ENCODE results near the gene NEDD4L.
"Not testable (repeated sequence)": the region's sequence is repeated elsewhere in the genome, so short reads cannot be mapped to it uniquely, and the experiment has no call there.

NEDD4L gene

GRCh38 chr18:58362829-58363271 lies 318.8 kb downstream of the NEDD4L start:
- no peak for DNase-seq (ENCODE audit: low read depth in 2 of 2, low spot score in 1 of 2)

DNA sequence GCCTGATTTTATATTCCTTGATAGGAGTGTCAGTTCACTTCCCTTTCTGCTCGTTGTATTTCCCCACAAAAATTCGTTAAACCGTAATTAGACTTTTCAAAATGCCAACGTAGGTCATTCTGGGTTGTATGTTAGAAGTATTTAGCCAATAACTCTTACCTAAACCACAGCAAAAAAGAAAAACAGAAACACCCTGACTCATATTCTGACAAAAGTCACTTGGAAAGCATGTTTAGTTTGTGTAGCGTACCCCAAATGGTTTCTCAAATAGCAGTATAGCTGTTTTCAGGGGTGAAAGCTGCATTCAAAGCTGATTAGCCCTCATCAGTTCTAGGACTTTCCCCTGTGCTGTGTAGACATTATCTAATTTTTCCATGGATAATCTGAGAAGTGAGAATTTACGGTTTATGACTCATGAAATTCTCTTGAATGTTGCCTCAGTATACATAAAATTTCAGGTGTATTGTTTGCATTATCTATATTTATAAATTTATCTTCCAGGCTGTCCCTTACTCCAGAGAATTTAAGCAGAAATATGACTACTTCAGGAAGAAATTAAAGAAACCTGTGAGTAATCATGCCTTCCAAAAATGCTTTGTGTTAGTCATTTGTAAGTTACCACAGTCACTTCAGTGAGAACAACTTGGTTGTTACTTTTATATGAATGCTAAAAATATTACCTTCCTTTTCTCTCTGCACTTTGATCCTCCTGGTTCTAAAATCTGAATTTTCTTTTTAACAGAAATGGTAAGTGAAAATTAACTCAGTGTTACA lies 319.9 kb downstream of the NEDD4L start:
- DNase-seq (ENCODE audit: low read depth in 2 of 2, low spot score in 1 of 2) = no peak

- no peak for DNase-seq (ENCODE audit: low read depth in 2 of 2, low spot score in 1 of 2)
Measured at GRCh38 chr18:58364876-58365528, 321.0 kb downstream of the NEDD4L start.

- DNase-seq (ENCODE audit: low read depth in 2 of 2, low spot score in 1 of 2) = no peak
Measured at GRCh38 chr18:58367425-58368140, 323.6 kb downstream of the NEDD4L start.

- no peak for DNase-seq (ENCODE audit: low read depth in 2 of 2, low spot score in 1 of 2)
Measured at GRCh38 chr18:58369616-58370015, 325.6 kb downstream of the NEDD4L start.

GRCh38 chr18:58370038-58370580 lies 326.1 kb downstream of the NEDD4L start:
- DNase-seq (ENCODE audit: low read depth in 2 of 2, low spot score in 1 of 2) = no peak

DNA sequence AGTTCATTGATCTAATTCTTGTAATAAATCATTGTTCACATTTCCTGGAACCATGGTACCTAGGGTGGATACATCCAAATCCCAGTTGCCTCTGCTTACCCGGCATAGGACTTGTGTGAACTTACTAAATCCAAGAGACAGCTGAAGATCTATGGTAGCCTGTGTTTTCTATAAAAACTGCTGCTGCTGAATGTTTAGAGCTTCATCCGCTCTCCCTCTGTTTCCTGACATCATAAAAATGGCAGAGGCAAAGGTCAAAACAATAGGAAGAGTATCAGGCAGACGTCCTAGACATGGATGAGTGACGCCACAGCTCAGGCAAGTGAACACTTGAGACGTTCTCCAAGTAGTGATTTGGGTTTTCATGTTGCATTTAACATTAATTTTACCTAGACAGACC lies 326.6 kb downstream of the NEDD4L start:
- DNase-seq (ENCODE audit: low read depth in 2 of 2, low spot score in 1 of 2) = no peak

GRCh38 chr18:58373481-58373880 lies 329.5 kb downstream of the NEDD4L start:
- no peak for DNase-seq (ENCODE audit: low read depth in 2 of 2, low spot score in 1 of 2)

GRCh38 chr18:58375051-58375450 lies 331.0 kb downstream of the NEDD4L start:
- no peak for DNase-seq (ENCODE audit: low read depth in 2 of 2, low spot score in 1 of 2)

GRCh38 chr18:58378411-58379379 lies 334.7 kb downstream of the NEDD4L start:
- DNase-seq (ENCODE audit: low read depth in 2 of 2, low spot score in 1 of 2) = no peak

DNA sequence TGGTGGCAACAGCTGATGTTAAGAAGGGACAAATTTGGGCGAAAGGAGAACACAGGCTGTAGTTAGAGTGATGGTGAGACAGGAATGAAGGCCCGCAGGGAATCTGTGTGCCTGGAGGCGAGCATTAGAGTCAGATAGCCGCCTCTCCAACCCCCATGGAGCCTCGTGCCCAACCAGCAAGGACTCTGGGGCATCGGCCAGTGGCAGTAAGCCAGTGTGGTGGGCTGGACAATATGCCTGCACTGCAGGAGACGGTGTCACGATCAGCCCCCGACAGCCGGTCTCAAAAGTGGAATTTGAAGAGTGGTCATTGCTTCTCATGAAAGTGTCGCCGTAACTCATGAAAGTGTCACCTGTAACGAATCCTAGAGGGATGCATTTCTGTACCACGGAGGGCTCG lies 335.4 kb downstream of the NEDD4L start:
- no peak for DNase-seq (ENCODE audit: low read depth in 2 of 2, low spot score in 1 of 2)

DNA sequence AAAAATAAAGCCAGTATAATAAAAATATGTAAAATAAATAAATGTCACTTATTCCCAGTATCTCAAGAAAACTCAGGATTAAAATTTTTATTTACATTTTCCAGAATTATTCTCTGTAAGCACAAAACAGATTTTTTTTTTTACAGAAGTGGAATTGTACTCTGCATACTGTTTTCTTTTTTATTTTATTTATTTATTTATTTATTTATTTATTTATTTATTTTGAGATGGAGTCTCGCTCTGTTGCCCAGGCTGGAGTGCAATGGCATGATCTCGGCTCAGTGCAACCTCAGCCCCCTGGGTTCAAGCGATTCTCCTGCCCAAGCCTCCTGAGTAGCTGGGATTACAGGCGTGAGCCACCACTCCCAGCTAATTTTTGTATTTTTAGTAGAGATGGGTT lies 336.1 kb downstream of the NEDD4L start:
- not testable (repeated sequence) for DNase-seq (ENCODE audit: low read depth in 2 of 2, low spot score in 1 of 2)

GRCh38 chr18:58381676-58382411 lies 337.8 kb downstream of the NEDD4L start:
- DNase-seq (ENCODE audit: low read depth in 2 of 2, low spot score in 1 of 2) = no peak

- DNase-seq (ENCODE audit: low read depth in 2 of 2, low spot score in 1 of 2) = no peak
Measured at GRCh38 chr18:58382446-58382845, 338.4 kb downstream of the NEDD4L start.

DNA sequence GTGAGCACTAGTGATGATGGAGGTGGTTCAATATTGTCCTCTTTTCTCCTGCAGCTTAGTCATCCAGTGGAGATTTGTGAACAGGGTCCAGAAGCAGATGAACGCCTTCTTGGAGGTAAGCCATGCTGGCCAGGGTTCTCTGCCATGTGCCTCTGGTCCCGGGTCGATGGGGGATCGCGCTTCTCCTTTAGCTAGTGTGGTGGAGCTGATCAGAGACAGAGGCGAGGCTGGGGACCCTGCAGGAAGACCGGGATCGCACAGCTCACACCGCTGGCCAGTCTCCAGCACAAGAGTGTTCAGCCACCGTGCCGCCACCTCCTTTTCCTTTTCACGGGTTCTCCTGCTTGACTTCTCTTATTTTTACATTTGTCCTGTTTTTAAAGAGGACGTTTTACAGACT lies 341.4 kb downstream of the NEDD4L start:
- no peak for DNase-seq (ENCODE audit: low read depth in 2 of 2, low spot score in 1 of 2)

GRCh38 chr18:58386780-58387179 lies 342.8 kb downstream of the NEDD4L start:
- no peak for DNase-seq (ENCODE audit: low read depth in 2 of 2, low spot score in 1 of 2)

DNA sequence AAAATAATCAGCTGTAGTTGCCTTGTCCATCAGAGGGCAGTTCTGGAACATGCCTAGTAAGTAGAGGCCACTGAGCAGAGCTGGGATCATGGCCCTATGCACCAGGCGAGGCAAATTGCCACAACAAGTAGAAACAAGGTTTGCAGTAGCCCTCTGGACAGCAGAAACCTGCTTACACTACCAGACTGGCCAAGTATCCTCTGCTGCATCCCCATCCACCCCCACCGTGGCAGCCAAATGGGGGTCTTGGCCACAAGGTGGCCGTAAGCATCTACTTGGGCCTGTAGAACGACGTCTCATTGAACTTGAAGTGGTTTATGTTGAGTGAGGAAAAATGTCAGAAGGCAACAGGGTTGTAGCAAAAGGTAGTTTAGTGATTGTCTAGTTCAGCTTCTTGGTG lies 343.7 kb downstream of the NEDD4L start:
- no peak for DNase-seq (ENCODE audit: low read depth in 2 of 2, low spot score in 1 of 2)

- DNase-seq (ENCODE audit: low read depth in 2 of 2, low spot score in 1 of 2) = no peak
Measured at GRCh38 chr18:58388736-58389135, 344.7 kb downstream of the NEDD4L start.

DNA sequence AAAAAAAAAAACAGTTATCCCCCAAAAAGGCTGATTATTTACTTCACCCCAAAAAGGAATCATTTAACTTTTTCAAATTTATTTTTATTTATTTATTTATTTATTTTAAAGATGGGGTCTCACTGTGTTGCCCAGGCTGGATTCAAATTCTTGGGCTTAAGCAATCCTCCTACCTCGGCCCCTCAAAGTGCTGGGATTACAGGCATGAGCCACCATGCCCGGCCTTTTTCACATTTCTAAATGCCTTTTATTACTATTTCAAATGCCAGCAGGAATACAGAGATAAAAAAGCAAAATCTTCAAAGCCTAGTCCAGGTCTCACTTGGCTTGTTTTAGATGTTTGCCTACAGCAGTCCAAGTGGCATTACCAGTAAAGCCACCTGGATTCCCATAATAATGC lies 345.7 kb downstream of the NEDD4L start:
- no peak for DNase-seq (ENCODE audit: low read depth in 2 of 2, low spot score in 1 of 2)

DNA sequence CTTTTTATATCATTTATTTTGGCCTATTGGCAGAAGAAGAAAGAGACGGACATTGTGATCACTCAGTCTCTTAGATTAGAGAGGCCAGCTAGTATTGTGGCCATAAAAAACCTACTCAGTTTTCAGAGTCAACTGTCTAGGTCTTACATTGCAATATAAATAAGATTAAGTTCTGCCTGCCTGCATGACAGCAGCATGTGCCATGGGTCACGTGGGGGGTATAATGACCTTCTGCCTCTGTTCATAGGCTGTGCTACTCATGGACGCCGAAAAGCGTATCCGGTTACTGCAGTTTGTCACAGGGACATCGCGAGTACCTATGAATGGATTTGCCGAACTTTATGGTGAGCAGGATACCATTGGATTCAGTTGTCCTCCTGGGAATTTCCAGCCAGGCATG lies 346.4 kb downstream of the NEDD4L start:
- DNase-seq (ENCODE audit: low read depth in 2 of 2, low spot score in 1 of 2) = no peak
